ENCODE data around the gene PTGS2.

The PTGS2 gene

GRCh38 chr1:186680245-186681061 lies at the start of gene PTGS2:
Gene PTGS2, minus strand, starts transcription at chr1:186680423. Its CDS starts 133 bp downstream, at chr1:186680290.
- DNase-seq (ENCODE audit: low read depth), result peak; percentile 89

- no peak for DNase-seq (ENCODE audit: low read depth)
Measured at GRCh38 chr1:186722711-186723309, 42.6 kb upstream of the PTGS2 start.

- DNase-seq (ENCODE audit: low read depth), result no peak
Measured at GRCh38 chr1:186717286-186717685, 37.1 kb upstream of the PTGS2 start.

GRCh38 chr1:186715887-186716809 lies 35.9 kb upstream of the PTGS2 start:
- no peak for DNase-seq (ENCODE audit: low read depth)

GRCh38 chr1:186710696-186711095 lies 30.5 kb upstream of the PTGS2 start:
- no peak for DNase-seq (ENCODE audit: low read depth)

GRCh38 chr1:186708694-186709097 lies 28.5 kb upstream of the PTGS2 start:
- no peak for DNase-seq (ENCODE audit: low read depth)

- no peak for DNase-seq (ENCODE audit: low read depth)
Measured at GRCh38 chr1:186703209-186703766, 23.1 kb upstream of the PTGS2 start.

- no peak for DNase-seq (ENCODE audit: low read depth)
Measured at GRCh38 chr1:186700722-186701121, 20.5 kb upstream of the PTGS2 start.

- DNase-seq (ENCODE audit: low read depth), result no peak
Measured at GRCh38 chr1:186699519-186699918, 19.3 kb upstream of the PTGS2 start.

GRCh38 chr1:186689907-186690306 lies 9.7 kb upstream of the PTGS2 start:
- DNase-seq (ENCODE audit: low read depth), result no peak

GRCh38 chr1:186689376-186689775 lies 9.2 kb upstream of the PTGS2 start:
- DNase-seq (ENCODE audit: low read depth), result no peak

GRCh38 chr1:186683652-186684410 lies 3.6 kb upstream of the PTGS2 start:
- DNase-seq (ENCODE audit: low read depth), result no peak

GRCh38 chr1:186682736-186683135 lies 2.5 kb upstream of the PTGS2 start:
- no peak for DNase-seq (ENCODE audit: low read depth)

- DNase-seq (ENCODE audit: low read depth), result no peak
Measured at GRCh38 chr1:186681801-186682200, 1.6 kb upstream of the PTGS2 start.

GRCh38 chr1:186681121-186681520 lies 898 bp upstream of the PTGS2 start:
- no peak for DNase-seq (ENCODE audit: low read depth)

- no peak for DNase-seq (ENCODE audit: low read depth)
Measured at GRCh38 chr1:186679924-186680244, 339 bp downstream of the PTGS2 start.

GRCh38 chr1:186678155-186678554 lies 2.1 kb downstream of the PTGS2 start:
- no peak for DNase-seq (ENCODE audit: low read depth)

- no peak for DNase-seq (ENCODE audit: low read depth)
Measured at GRCh38 chr1:186672596-186672995, 7.6 kb downstream of the PTGS2 start.

- no peak for DNase-seq (ENCODE audit: low read depth)
Measured at GRCh38 chr1:186672131-186672530, 8.1 kb downstream of the PTGS2 start.

GRCh38 chr1:186671136-186671825 lies 8.9 kb downstream of the PTGS2 start:
- no peak for DNase-seq (ENCODE audit: low read depth)
